ENCODE data around the gene ATMIN. TPM values are rescaled to one million over a fixed set of nuclear protein-coding genes. Genes with fewer than 3 reads are reported as not detected.

ATMIN gene
- total and polyA plus RNA-seq, 10 donors: 9.7 to 34.3 (median 26.2) TPM

DNA sequence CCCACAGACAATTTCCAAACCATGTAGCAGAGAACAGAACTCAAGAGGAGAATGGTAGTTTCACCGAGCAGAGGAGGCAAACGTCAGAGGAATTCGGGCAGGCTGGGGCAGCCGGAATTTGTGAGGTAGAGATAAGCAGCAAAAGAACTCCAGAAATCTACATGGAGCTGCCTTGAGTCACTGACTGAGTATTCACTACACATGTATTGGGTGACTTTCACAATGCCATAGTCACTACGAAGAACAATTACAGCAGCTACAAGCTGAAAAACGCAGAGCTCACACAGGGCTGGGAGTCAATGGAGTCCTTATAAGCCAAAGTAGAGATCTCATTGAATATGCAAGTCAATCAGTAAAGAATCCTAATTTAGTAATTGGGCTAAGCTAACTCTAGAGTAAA lies 42.3 kb upstream of the ATMIN start:
- 73 to 75% (median 74%) methylated on average over 6 of the region's 6 CpGs for whole genome bisulfite sequencing, 5 donors
- Histone ChIP-seq H3K9me3 (no peaks in the 10 kb centered on the region), H3K27me3 (replicated peaks in 1 of 7) (no peaks in the 10 kb centered on the region), H3K27ac (no peak overlapping the region), H3K4me1 (peaks cover 0 to 29% (median 16%) of the 10 kb centered on the region in 6 donors), H3K4me3 (no peak overlapping the region), H3K36me3 (peaks cover 0 to 39% (median 6%) of the 10 kb centered on the region in 6 donors)
- TF ChIP-seq, protein P1, sequence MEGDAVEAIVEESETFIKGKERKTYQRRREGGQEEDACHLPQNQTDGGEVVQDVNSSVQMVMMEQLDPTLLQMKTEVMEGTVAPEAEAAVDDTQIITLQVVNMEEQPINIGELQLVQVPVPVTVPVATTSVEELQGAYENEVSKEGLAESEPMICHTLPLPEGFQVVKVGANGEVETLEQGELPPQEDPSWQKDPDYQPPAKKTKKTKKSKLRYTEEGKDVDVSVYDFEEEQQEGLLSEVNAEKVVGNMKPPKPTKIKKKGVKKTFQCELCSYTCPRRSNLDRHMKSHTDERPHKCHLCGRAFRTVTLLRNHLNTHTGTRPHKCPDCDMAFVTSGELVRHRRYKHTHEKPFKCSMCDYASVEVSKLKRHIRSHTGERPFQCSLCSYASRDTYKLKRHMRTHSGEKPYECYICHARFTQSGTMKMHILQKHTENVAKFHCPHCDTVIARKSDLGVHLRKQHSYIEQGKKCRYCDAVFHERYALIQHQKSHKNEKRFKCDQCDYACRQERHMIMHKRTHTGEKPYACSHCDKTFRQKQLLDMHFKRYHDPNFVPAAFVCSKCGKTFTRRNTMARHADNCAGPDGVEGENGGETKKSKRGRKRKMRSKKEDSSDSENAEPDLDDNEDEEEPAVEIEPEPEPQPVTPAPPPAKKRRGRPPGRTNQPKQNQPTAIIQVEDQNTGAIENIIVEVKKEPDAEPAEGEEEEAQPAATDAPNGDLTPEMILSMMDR (IDR thresholded peaks at IDR 0.05 in 8 of 11, conservative IDR thresholded peaks at IDR 0.05 in 3 of 11): no peak
- TF ChIP-seq POLR2AphosphoS5 (IDR thresholded peaks at IDR 0.05) (no peak), POLR2A (IDR thresholded peaks at IDR 0.05) (no peak)
- intact Hi-C loops (cut with DNase I; ENCODE audit: low total_unique reads): no loop called here
- no peak for DNase-seq

DNA sequence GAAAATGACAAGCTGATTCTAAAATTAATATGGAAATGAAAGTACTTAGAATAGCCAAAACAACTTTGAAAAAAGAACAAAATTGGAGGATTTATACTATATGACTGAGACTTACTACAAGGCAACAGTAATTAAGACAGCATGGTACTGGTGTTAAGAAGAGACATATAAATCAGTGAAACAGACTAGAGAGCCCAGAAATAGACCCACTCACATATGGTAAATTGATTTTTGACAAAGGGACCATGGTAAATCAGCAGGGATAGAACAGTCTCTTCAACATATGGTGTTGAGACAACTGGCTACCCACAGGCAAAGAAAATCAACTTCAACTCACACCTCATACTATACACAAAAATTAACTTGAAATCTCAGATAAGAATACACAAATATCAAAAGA lies 41.8 kb upstream of the ATMIN start:
- Histone ChIP-seq H3K9me3 (no peaks in the 10 kb centered on the region), H3K4me1 (peaks cover 0 to 32% (median 17%) of the 10 kb centered on the region in 6 donors), H3K27me3 (replicated peaks in 1 of 7) (no peaks in the 10 kb centered on the region), H3K36me3 (peaks cover 0 to 39% (median 6%) of the 10 kb centered on the region in 6 donors), H3K4me3 (no peak overlapping the region), H3K27ac (no peak overlapping the region)
- DNase-seq: no peak
- intact Hi-C loops (cut with DNase I; ENCODE audit: low total_unique reads): no loop called here
- TF ChIP-seq POLR2A (IDR thresholded peaks at IDR 0.05): no peak

DNA sequence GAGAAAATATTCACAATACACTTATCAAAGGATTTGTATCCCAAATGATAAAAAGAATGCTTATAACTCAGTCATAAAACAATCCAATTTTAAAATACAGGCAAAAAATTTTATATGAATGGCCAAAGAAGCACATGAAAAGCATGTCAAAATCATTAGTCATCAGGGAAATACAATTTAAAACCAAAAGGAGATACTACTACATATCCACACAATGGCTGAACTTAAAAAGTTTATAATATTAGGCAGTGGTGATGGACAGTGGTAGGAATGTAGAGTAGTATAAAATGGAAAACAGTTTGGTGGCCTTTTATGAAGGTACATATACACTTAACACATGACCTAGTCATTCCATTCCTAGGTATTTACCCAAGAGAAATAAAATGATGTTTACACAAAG lies 41.2 kb upstream of the ATMIN start:
- Histone ChIP-seq H3K36me3 (peaks cover 0 to 39% (median 6%) of the 10 kb centered on the region in 6 donors), H3K27ac (no peak overlapping the region), H3K9me3 (no peaks in the 10 kb centered on the region), H3K27me3 (replicated peaks in 1 of 7) (no peaks in the 10 kb centered on the region), H3K4me3 (no peak overlapping the region), H3K4me1 (peaks cover 0 to 32% (median 17%) of the 10 kb centered on the region in 6 donors)
- no peak for DNase-seq
- no peak for TF ChIP-seq POLR2A (IDR thresholded peaks at IDR 0.05)
- TF ChIP-seq, protein P1 (IDR thresholded peaks at IDR 0.05 in 8 of 11, conservative IDR thresholded peaks at IDR 0.05 in 3 of 11): no peak
- TF ChIP-seq POLR2AphosphoS5 (IDR thresholded peaks at IDR 0.05): no peak
- intact Hi-C loops (cut with DNase I; ENCODE audit: low total_unique reads): no loop called here

- WGBS, 5 donors: 28 to 35% (median 33%) methylated on average over 4 of the region's 4 CpGs
- intact Hi-C loops (cut with DNase I; ENCODE audit: low total_unique reads): no loop called here
- no peak for DNase-seq
- H3K27ac ChIP-seq: peak overlapping the region; percentile 38 to 79 (median 74)
- peaks cover 0 to 23% (median 3%) of the 10 kb centered on the region in 6 donors for H3K36me3 ChIP-seq
- peaks cover 0 to 37% (median 17%) of the 10 kb centered on the region in 6 donors for H3K4me1 ChIP-seq
- TF ChIP-seq, protein P1 (IDR thresholded peaks at IDR 0.05 in 8 of 11, conservative IDR thresholded peaks at IDR 0.05 in 3 of 11): no peak
- TF ChIP-seq POLR2AphosphoS5 (IDR thresholded peaks at IDR 0.05) (no peak), POLR2A (IDR thresholded peaks at IDR 0.05) (no peak)
- peak overlapping the region in 7 of 8 donors; percentile 13 to 64 (median 31) for H3K4me3 ChIP-seq
- H3K27me3 ChIP-seq (replicated peaks in 1 of 7): no peaks in the 10 kb centered on the region
- H3K9me3 ChIP-seq: no peaks in the 10 kb centered on the region
These were observed 38.9 kb upstream of the ATMIN start for GRCh38 chr16:80996688-80997138.

All from spleen (tissue), 11 donors.